NCI-H2227 (cell line): ENCODE data around the gene SSR4.
A peak's percentile ranks its signal among the peaks of the same experiment; 100 is the strongest.

ENCODE experiments used
- DNase-seq: peaks from one replicate; lab custom pipeline; 2025; ENCODE audit not compliant: unreplicated experiment; lab: John Stamatoyannopoulos, UW

SSR4 gene

DNA sequence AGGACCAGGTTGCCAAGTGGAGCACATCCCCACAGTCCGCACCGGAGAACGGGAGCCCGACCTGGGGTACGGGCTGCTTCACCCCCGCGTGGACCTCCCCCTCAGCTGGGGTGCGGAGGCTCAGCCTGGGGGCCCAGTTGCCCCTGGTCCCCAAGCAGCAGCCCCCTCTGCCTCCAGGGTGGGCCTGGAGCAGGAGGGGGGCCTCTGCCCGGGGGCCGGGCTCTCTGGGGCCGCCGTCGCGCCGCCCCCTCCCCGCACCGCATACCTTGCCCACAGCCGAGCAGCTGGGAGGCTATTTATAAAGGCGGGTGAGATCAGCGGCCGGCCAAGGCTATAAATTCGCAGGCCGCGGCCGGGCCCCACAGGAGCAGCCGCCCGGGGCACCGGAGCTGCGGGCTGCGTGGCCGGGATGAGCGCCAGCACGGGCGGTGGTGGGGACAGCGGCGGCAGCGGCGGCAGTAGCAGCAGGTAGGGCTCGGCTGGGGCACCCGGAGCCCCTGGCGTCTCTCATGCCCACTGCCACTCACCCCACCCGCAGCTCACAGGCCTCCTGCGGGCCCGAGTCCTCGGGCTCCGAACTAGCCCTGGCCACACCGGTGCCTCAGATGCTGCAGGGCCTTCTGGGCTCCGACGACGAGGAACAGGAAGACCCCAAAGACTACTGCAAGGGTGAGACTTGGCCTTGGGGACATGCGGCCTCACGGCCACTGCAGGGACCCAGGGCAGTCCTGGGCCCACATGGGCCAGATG is 13.6 kb upstream of the SSR4 start, which contains the start of gene SRPK3:
SRPK3 (plus strand) TSS at position 364 of the 750 bp plus-strand sequence; CDS start at position 410, 46 bp downstream.
- DNase-seq: peak; percentile 32

DNA sequence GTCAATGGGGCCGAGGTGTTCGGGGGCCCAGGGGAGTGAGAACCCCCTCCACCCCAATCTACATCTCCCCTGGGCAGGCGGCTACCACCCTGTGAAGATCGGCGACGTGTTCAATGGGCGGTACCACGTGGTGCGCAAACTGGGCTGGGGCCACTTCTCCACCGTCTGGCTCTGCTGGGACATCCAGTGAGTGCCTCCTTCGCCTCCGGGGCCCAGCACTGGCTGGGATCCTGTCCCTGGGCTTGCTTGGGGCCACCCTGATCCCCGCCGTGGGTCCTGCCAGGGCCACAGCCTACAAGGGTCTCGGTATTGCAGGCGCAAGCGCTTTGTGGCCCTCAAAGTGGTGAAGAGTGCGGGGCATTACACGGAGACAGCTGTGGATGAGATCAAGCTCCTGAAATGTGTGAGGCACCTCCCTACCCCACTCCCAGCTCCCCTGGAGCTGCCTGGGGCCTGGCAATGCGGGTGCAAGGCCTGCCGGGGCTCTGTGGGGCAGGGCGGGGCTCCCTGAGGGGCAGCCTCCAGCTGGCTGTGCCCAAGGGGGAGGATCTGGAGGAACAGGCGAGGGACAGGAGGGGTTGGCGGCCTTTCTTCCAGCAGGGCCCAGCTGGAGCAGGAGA is 12.9 kb upstream of the SSR4 start:
- no peak for DNase-seq

DNA sequence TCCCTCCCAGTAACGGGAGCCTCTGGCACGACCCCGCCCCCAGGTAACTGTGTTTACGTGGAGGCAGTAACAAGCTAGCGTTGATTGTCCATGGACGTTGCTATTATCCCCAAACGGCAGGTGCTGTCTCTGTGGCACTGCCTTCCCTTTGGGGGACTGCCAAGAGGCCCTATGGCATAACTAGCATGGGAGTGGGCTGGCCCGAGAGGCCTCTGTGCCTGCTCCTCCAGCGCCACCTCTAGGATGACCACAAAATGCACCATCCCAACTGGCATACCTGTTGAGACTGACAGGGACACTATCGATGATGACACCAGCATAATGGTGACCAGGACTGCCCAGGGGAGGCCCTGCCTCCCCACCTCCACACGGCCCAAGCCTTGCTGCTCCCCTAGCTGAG is 12.2 kb upstream of the SSR4 start:
- peak; percentile 27 for DNase-seq

DNA sequence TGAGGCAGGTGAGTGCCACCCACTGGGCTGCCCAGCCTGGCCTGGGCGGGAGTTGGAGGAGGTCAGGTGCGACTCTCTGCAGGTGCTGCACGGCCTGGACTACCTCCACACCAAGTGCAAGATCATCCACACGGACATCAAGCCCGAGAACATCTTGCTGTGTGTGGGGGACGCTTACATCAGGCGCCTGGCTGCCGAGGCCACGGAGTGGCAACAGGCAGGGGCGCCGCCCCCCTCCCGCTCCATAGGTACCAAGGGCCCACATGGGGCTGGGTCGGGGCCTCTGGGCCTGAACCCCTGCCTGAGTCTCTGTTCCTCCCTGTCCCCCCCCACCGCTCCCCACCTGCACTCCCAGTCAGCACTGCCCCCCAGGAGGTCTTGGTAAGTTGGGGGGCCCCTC is 11.6 kb upstream of the SSR4 start:
- DNase-seq: no peak

DNA sequence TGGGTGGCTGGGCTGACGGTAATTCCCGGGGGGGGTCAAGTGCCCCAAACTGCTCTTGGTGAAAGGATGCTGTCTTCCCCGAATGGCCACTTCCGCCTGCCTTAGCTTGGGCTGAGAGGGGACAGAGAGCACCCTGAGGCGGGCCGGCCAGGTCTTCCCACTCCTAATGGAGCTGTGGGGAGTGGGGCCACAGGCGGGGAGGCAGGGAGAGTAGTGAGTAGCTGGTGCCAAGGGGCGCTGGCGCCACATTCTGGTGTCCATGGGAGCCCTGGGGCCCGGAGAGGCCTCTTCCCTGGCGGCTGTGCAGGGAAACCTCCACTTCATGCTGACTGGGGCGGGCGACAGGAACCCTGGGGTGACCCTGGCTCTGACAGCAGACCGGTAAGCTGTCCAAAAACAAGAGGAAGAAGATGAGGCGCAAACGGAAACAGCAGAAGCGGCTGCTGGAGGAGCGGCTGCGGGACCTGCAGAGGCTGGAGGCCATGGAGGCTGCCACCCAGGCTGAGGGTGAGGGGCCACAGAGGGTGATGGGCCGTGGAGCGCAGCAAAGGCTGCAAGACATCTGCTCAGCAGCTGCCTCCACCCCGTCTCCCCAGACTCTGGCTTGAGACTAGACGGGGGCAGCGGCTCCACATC is 11.0 kb upstream of the SSR4 start:
- no peak for DNase-seq

DNA sequence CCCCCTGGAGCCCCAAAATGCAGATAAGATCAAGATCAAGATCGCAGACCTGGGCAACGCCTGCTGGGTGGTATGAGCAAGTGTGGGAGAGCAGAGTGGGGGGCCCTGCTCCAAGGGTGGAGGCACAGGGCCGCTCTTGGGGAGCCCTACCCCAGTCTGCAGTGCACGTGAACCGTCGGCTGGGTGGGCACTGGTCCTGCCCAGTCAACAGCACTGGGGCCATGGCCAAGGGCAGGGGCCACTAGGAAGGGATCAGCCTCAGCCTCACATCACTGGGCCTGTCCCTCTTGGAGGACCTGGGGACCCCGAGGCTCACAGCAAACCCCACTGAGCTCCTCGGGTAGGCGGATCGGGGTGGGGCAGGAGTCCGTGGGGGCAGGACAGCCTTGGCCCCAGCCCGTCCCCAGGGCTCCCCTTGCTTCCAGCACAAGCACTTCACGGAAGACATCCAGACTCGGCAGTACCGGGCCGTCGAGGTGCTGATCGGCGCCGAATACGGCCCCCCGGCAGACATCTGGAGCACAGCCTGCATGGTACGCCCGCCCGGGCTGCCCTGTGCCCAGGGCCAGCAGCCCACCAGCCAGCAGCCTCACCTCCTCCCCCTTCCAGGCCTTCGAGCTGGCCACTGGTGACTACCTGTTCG is 10.0 kb upstream of the SSR4 start:
- DNase-seq: no peak

DNA sequence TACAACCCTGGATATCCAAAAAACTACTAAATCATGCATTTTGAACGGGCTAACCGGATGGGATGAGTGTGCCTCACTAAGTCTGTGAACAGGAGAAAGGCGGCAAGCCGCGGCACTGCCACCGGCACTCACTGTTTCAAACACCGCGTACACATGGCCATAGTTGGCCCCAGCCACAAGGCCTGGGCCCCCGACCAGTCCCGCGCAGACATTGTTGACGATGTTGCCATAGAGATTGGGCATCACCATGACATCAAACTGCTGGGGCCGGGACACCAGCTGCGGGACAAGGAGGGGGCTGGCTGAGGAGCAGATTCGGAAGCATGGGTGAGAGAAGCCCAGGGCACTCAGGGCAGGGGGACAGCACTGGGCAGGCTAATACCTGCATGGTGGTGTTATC is 7.8 kb upstream of the SSR4 start:
- DNase-seq: no peak

DNA sequence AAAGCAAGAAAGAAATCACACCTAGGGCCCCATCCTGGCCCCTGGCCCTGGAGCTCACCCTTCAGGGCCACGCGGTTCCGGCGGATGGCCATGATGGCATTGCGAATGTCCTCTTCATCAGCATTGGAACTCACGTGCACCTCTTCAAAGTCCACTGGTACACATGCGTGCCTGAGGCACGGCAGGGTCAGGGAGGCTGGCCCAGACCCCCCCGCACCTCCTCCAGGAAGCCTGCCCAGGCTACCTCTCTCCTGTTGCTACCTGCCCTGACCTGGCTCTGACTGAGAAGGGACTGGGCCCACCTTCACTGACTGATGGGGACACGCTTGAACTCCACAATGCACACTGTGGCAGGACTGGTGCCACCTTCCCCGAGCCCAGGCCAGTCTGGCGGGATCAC is 4.8 kb upstream of the SSR4 start:
- no peak for DNase-seq

DNA sequence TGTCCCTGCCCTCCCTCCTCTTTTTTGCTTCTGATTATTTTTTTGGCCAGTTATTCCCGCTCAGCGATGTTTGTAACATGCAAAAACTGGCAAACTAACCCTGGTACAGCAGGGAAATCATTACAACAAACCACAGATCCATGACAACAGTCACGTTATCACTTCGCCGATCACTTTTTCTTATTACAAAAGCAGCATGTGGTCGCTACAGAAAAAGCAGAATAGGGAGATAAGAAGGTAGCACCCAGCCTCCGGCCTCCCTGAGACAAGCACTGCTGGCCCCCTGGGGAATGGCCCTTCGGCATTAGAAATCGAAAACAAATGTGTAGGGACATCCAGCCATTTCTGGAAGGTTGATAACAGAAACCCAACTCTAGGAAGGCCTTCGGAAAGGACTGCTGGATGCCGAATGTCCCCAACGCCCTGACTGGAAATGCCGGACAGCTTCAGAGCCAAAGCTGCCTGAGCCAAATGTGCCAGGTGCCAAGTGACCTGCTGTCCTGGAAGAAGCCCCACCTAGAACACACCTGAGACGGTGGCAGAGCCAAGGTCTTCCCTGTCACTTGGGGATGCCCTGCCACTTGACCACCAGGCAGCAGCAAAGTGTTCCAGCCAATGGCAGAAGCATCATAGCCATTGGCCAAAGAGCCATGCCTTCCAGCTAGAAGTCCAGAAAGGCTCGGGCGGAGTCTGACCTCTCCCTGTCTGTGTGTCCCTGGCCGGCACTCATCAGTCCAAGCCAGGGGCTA is 3.2 kb upstream of the SSR4 start:
- DNase-seq: no peak

DNA sequence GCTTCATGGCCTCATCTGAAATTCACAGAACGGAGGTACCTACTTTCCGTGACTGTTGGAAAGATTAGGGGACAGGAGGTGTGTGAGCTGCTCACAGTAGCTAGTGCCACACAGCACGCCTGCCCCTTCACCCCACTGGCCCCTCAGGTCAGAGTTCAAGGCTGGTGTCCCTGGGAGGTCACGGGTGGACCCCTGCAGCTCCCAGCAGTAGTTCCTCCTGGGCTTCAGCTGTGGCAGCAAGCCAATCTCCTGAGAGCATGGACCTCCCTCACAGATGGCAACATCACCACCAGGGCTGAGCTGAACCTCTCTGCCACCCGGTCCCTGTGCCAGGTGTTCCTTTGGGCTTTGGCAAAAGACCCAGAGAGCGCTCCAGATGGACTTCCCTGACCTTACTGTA is 2.1 kb upstream of the SSR4 start:
- DNase-seq: no peak

DNA sequence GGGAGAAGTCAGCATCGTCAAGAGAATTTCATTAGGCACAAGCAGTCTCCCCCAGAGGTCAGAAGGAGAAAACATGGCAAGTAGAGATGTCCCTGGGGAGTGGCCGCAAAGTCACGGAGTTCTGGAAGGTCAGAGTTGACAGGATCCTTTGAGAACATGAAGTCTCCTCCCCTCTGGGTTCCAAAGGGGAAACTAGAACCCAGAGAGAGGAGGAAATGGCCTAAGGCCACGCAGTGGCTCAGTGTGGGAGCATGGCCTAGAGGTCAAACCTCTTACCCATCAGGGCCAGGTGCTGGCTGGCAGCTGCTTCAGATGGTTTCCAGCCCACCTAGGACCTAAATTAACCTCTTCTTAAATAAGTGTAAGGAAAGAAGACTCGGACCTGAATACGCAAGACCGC is 1.2 kb upstream of the SSR4 start:
- no peak for DNase-seq

DNA sequence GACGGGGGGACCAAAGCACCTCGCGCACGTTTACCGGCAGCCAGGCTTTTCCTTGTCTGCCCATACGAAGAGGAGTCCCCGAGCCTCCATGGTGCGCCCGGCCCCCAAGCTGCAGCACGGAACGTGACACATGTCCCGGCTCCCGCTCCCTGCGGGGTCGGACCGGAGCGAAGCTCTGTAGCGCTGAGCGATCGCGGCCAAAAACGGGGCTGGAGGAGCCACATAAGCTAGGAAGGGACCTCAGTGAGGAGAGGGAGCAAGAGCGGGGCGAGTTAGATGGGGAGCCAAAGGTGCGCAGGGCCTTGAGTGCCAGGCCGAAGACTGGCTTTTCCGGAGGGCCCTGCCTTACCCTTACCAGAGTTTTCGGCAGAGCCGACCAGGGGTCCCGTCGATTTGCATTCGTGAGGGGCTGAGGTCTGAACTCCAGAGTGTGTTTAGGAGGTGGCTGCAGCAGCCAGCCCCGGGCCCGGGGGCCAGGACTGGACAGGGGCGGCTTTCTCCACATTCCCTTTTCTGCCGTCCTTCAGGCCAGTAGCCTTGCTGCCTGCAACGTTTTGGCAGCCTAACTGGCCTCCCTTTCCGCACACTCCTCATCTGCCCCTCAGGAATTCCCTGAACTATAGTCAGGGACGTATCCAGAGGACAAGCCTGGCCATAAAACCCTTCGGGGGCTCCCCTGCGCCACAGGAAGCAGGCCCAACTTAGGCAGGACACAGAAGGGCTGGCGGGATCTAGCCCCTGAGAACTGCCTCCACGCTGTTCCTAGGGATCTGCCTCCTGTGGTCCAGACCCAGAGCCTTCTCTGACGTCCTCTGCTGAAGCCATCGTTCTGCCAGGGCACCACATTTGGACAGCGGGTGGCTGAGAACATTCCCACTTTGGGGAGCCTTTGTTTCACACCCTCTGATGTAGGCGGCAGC is 689 bp downstream of the SSR4 start:
- DNase-seq: no peak

DNA sequence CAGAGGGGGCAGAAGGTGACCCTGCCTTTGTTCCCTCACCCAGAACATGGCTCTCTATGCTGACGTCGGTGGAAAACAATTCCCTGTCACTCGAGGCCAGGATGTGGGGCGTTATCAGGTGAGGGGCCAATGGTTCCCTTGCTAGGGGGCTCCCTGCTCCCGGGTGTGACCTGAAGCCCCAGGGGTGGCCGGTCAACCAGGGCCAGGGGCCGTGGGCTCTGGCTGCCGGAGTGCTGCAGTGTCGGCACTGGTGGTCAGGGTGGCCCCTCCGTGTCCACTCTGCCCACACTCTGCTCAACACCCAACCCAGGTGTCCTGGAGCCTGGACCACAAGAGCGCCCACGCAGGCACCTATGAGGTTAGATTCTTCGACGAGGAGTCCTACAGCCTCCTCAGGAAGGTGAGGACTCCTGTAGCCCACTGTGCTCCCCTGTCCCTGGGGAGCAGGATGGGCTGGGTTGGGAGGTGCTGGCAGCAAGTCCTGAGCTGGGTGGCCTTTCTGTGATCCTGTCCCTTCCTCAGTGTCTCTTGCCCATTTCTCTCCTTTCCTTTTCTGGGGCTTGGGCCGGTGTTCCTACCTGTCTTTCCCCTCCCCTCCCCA is 3.0 kb downstream of the SSR4 start:
- no peak for DNase-seq

DNA sequence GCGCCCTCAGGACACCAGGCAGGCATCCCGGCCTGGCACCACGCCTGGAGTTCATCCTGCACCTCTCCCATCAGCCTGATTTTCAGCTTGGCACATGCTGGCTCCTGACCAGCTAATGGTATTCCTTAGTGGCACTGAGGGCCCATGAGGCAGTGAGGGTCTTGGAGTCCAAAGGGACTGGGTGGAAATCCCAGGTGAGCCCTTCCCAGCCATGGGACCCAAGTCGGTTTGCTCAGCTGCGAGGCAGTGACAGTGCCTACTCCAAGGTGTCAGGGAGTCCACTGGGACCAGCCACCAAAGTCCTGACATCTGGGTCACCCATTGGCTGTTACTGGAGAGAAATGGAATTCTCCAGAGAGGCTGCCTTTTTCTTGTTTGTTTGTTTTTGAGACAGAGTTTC is 4.9 kb downstream of the SSR4 start:
- no peak for DNase-seq

DNA sequence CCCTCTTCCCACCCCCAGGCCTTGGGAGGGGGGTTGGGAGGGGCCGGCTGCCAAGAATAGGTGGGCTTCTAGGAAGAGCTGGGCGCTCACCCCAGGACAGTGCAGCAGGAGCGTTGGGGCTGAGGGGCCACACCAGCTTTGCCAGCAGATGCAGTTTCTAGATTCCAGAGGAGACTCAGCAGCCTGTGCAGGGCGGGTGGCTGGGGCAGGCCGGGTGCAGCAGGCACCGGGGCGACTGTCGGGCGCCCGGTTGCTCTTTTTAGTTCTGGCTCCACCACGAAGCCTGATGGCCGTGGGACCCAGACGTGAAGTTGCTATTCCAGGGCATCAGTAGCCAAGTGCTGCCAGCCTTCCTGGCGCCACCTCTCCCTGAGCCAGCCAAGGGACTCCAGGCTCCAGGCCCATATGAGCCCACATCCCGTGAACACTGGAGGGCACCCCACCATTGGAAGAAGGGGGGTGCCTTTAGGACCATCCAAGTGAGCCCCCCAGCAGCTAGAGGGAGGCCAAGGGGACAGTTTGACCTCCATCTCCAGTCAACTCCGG is 5.8 kb downstream of the SSR4 start:
- no peak for DNase-seq

DNA sequence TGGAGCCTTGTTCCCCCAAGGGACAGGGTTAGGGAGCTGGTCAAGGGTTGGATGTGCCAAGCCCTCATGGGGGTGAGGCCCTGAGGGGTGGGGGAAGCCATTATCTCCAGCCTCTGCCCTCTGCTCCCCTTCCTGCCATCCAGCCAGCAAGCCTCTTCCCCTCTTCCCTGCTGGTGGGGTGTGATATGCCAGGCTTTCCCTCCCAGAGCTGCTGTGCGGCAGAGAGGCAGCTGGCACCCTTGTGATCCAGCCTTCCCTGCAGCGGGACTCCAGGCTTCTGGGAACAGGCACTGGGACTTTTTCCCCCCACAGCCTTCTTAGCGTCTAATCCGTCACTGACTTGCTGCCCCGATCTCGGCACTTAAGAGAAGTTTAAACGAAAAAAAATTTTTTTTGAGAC is 6.3 kb downstream of the SSR4 start:
- no peak for DNase-seq

DNA sequence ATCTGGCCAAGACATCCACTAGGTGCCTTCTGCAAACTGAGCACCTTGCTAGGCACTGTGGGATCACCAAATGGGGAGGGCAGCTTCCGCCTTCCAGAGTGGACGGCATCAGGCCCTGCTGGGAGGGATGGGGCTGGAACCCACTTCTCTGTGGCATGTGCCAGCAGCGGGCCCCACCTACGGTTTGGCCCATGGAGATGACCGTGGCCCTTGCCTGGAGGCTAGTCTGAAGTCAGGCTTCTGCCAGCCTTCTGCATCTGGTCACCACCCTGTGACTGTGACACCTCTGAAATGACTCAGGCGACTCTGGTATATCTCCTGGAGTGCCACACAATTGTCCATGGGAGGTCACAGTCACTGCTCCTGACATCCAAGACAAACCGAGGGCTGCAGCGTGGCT is 7.2 kb downstream of the SSR4 start:
- DNase-seq: no peak

DNA sequence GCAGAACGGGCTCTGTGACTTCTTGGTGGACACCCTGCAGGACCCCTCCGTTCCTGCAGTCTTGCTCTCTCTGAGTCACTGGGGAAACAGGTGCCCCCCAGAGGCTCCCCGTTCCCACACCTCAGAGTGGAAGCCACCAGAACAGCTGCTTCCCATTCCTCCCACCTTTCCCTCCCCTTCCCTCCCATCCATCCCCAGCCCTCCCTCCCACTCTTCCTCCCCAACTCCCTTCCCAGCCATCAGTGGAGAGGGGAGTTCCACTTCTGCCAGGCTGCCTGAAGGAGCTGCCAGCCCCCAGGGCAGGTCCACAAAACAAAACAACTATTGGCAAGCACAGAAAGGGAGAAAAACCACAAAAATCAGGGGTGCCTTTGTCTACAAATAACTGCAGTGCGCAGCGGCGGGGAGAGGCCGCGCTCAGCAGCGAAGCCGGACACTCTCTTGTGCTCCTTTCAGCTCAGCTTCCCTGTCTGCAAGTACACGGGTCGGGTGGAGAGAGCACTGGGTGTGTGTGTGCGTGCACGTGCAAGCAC is 8.1 kb downstream of the SSR4 start:
- DNase-seq: no peak
